HG03039 (cell line): Measurements from ENCODE around the gene IRGQ.
"Not testable (repeated sequence)": the region's sequence is repeated elsewhere in the genome, so short reads cannot be mapped to it uniquely, and the experiment has no call there.

Experiments used
- ATAC-seq: cut with Tn5 transposase; IDR thresholded peaks from one replicate; pipeline ENCODE4 v1.9.1; 2021; ENCODE audit warnings: mild to moderate bottlenecking, moderate library complexity; ENCODE audit not compliant: unreplicated experiment

IRGQ gene

GRCh38 chr19:43624933-43625332 is 29.0 kb upstream of the IRGQ start:
- no peak for ATAC-seq

- no peak for ATAC-seq
Measured at GRCh38 chr19:43623889-43624670, 28.1 kb upstream of the IRGQ start.

- ATAC-seq: no peak
Measured at GRCh38 chr19:43622956-43623355, 27.0 kb upstream of the IRGQ start.

GRCh38 chr19:43622070-43622469 is 26.1 kb upstream of the IRGQ start:
- no peak for ATAC-seq

- ATAC-seq: no peak
Measured at GRCh38 chr19:43620061-43621001, 24.4 kb upstream of the IRGQ start.

DNA sequence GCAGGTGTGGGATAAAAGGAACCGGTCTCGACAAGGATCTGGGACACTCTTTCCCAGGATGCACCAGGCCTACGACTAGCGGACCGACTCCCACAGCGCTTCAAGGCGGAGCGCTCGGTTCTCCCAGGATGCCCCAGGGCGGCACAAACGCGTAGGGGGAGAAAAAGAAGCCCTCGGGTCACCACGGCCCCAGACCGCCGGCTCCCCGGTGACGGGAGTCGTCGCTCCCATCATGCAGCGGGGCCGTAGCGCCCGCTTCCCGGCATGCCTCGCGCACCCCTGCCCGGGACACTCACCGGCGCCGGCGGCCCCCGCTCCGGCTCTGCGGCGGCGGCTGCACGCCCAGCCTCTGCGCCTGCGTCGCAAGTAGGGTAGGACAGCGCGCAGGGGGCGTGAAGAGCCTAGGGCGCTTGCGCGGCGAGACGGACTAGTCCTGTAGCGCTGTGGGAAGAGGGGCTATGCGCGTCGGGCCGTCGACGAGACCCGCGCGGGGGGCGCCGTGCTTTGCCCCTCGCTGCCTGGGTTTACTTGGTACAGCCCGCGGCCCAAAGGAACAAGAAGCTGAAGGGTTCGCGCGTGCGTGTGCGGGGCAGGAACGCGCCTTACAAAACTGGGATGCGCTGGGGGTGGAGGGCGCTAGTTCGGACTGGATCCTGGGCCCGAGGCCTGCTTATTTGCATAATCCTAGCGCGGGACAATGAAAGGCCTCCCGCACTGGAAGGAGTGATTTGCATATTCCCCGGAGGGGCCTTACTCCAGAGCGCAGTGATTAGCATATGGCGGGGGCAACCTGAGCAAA is 23.5 kb upstream of the IRGQ start, which contains the start of gene ZNF428:
ZNF428 (minus strand) TSS at position 368 of the 799 bp plus-strand sequence. CDS start 5,325 bp downstream, outside the sequence.
- ATAC-seq: peak; percentile 81

GRCh38 chr19:43618921-43619261 is 23.0 kb upstream of the IRGQ start:
- ATAC-seq: peak; percentile 12

DNA sequence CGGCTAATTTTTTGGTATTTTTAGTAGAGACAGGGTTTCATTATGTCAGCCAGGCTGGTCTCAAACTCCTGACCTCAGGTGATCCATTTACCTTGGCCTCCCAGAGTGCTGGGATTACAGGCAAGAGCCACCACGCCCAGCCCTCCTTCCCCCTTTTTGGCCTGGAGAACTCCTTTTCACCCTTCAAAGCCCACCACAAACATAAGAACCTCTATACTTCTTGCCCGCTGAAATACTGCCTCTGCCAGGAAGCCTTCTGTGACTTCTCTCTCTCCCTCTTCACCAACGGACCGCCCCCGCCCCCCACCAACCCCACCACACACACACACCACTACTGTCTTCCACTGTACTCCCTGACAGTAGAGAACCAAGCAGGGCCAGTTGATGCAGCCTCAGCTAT is 21.0 kb upstream of the IRGQ start:
- ATAC-seq: no peak

DNA sequence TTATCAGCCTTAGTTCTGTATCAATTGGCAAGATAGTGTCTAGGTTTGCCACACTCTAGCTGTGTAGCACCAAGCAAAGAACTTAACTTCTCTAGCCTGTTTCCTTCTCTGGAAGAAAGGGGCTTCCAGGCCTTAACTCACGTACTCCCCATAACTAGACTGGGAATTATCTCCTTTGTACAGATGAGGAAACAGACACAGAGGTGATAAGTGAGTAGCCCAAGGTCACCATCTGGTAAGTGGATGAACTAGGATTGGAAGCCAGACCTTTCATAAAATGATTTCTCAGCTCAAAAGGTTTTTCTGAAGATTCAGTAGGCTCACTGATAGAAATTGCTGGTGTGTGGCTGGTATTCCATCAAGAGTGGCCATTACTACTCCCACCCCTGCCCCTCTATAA is 20.4 kb upstream of the IRGQ start:
- no peak for ATAC-seq

DNA sequence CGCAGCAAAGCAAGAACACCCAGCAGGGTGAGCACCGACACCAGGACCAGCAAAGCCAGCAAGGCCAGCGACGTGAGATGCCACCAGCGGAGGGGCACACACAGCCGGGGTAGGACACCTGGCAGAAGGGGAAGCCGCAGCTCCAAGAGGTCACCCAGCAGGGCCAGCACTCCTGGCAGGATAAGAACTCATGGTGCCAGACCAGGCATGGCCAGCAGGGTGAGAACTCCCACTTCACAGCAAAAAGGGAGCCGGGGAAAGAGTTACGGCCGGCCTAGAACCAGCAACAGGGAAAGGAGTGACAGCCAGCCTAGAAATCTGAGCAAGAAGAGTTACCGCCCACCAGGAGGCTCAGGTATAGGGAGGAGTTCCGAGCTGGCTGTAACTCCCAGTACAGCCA is 16.4 kb upstream of the IRGQ start:
- no peak for ATAC-seq

- ATAC-seq: no peak
Measured at GRCh38 chr19:43611788-43612187, 15.9 kb upstream of the IRGQ start, which contains the start of gene SRRM5. TSS of gene SRRM5 (plus strand) at chr19:43612088. CDS start at chr19:43612122, 34 bp downstream.

- ATAC-seq: no peak
Measured at GRCh38 chr19:43610493-43610892, 14.6 kb upstream of the IRGQ start.

- ATAC-seq: no peak
Measured at GRCh38 chr19:43609872-43610271, 13.9 kb upstream of the IRGQ start.

DNA sequence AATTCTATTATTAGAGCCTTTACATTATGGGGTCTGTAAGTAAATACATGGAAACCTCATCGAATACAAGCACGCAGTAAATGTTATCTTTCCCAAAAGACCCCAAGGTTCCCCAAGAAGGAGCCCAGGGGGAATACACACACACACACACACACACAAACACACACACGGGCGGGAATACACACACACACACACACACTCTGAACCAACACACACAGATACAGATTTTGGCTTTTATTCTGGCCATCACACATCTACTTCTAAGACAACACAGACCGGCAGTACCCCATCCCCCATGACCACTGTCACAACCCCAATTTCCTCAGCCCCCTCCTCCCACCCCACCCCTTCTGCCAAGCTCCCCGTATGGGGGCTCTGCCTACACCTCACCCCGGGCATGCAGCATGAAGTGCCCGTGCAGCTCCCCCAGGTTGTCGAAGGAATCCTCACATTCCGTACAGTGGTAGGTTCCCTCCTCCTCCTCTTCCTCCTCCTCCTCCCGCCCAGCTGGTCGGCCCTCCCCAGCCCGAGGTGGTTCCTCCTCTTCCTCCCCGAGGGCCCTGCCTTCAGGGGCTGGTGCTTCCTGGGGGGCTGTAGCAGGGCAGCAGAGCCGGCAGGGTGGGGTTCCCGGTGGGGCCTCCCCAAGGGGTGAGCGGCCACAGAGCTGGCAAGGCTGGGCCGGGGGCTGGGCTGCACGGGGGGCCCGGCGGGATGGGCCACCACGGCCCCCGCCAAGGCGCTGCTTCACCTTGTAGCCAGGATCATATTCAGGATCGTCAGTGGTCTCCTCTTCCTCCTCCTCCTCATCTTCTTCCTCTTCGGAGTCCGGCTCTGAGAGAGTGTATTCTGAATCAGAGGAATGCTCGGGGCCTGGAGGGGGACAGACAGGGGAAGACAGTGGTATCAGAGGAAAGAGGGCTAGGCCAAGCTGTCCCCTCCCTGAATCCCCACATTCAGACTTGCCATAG is 11.6 kb upstream of the IRGQ start:
- ATAC-seq: no peak

DNA sequence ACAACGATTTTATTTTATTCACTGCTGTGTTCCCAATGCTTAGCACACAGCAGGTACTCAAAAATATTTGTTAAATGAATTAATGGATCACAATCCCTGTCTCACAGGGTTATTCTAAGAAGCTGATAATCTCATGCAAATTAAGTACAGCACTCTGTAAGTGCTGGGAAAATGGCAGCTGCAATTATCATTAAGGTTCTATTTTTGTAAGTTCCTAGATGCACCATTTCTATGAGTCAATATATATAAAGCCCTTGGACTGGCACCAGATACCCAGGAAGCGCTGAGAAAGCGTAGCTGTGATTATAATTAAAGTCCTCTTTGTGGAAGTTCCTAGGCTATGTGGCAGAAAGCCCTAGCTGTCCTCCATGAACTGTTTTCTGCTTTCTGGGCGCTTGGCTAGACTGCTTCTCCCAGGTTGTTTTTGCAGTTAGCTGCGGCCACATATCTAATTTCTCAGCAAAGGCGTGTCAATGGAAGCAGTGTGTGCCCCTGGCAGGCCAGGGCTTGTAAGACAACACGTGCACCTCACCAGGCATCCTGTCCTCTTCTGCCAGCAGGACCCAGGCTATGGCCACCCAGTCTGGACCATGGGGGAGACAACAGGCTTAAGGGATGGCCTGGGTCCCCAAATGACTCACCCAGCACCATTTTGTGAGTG is 10.8 kb upstream of the IRGQ start:
- no peak for ATAC-seq

DNA sequence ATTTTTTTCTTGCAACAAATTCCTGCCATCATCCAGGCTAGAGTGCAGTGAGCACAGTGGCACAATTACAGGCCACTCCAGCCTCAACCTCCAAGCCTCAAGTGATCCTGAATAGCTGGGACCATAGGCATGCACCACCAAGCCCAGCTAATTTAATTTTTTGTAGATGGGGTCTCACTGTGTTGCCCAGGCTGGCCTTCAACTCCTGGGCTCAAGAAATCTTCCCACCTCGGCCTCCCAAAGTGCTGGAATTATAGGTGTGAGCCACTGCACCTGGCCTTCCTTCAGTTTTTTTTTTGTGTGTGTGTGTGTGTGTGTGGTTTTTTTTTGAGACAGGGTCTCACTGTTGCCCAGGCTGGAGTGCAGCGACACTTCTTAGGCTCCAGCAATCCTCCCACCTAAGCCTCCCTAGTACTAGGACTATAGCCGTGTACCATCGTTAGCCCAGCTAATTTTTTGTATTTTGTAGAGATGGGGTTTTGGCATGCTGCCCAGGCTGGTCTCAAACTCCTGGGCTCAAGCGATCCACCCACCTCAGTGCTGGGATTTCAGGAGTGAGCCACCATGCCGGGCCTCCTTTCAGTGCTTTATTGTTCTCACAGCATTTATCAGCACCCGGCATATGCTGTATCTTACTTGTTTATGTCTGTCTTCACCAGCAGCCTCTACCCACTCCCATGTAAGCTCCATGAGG is 10.1 kb upstream of the IRGQ start:
- ATAC-seq: no peak

DNA sequence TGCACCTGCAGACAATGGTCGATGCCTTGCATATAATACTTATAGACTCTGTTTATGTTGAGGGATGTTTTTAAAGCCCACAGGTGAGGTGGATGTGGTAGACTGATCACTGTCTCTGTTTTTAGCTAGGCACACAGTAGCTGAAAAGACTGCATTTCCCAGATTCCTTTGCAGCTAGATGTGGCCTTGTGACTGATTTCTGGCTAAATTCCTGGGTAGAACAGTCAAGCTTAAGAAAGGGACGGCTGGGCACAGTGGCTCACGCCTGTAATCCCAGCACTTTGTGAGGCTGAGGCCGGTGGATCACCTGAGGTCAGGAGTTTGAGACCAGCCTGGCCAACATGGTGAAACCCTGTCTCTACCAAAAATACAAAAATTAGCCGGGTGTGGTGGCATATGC is 4.4 kb upstream of the IRGQ start:
- not testable (repeated sequence) for ATAC-seq

GRCh38 chr19:43599635-43600295 is 3.8 kb upstream of the IRGQ start:
- no peak for ATAC-seq
